KMS-11 (cell line): ENCODE results near the gene NPHP4.

Experiments
- H2AFZ ChIP-seq: fragments of 200-600 bp; sonication (generic); 2 replicates; pipeline ENCODE4 v1.6.1; 2016; ENCODE audit warnings: antibody characterized with exemption, mixed run types, low read depth
- H3K27ac ChIP-seq: fragments of 200-600 bp; sonication (generic); 2 replicates; pipeline ENCODE4 v1.6.1; 2016; ENCODE audit warnings: mild to moderate bottlenecking, mixed run types
- H3K27me3 ChIP-seq: fragments of 200-600 bp; sonication (generic); 2 replicates; pipeline ENCODE4 v1.6.1; 2017; ENCODE audit warnings: mild to moderate bottlenecking, low read depth, mixed run types, moderate library complexity; ENCODE audit not compliant: insufficient read depth
- H3K36me3 ChIP-seq: fragments of 200-600 bp; sonication (generic); 2 replicates; pipeline ENCODE4 v1.6.1; 2017; ENCODE audit warnings: mild to moderate bottlenecking, mixed run types; ENCODE audit not compliant: insufficient read depth
- H3K4me1 ChIP-seq: fragments of 200-600 bp; sonication (generic); 2 replicates; pipeline ENCODE4 v1.6.1; 2016; ENCODE audit warnings: mild to moderate bottlenecking, low read depth, mixed run types; ENCODE audit not compliant: poor library complexity, severe bottlenecking
- H3K4me2 ChIP-seq: fragments of 200-600 bp; sonication (generic); 2 replicates; pipeline ENCODE4 v1.7.0; 2016; ENCODE audit warnings: mild to moderate bottlenecking, mixed run types
- H3K4me3 ChIP-seq: fragments of 200-600 bp; sonication (generic); IDR thresholded peaks from 2 replicates; pipeline ENCODE4 v1.6.1; 2017; ENCODE audit warnings: low read depth, low read length, mixed read lengths; ENCODE audit not compliant: insufficient read depth
- H3K79me2 ChIP-seq: fragments of 200-600 bp; sonication (generic); 2 replicates; pipeline ENCODE4 v1.6.1; 2016; ENCODE audit warnings: low read depth, mixed run types; ENCODE audit not compliant: insufficient read depth
- H3K9ac ChIP-seq: fragments of 200-600 bp; sonication (generic); 2 replicates; pipeline ENCODE4 v1.6.1; 2016; ENCODE audit warnings: mild to moderate bottlenecking, mixed run types
- H4K20me1 ChIP-seq: fragments of 200-600 bp; sonication (generic); 2 replicates; pipeline ENCODE4 v1.6.1; 2016; ENCODE audit warnings: mild to moderate bottlenecking, mixed run types; ENCODE audit not compliant: insufficient read depth
- CTCF ChIP-seq: fragments of 200-600 bp; sonication (generic); conservative IDR thresholded peaks from 2 replicates; pipeline ENCODE4 v1.6.1; 2017; ENCODE audit warnings: low read depth, mild to moderate bottlenecking, antibody characterized with exemption, low read length, moderate library complexity, mixed read lengths

NPHP4 gene

DNA sequence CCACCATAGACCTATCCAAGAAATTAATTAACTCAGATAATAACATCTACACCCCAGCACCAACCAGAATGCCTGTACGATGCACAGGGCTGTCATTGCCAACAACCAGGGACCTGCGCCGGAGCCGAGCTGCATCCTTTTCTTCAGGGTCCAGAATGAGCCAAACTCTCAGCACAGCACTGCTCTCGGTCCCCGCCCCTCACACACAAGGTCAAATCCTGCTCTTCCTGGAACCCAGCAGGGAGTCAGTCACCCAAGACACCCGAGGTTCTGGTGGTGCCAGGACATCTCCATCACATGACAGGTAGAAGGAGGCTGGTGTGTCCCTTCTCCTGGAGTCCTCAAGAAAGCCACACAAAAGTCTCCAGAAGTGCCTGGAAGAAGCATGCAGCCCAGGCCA is 31.9 kb downstream of the NPHP4 start:
- no peak overlapping the region for H3K27ac ChIP-seq
- H4K20me1 ChIP-seq: no peaks in the 10 kb centered on the region
- no peaks in the 10 kb centered on the region for H3K27me3 ChIP-seq
- no peak overlapping the region for H2AFZ ChIP-seq
- H3K4me2 ChIP-seq: no peak overlapping the region
- no peak overlapping the region for H3K4me3 ChIP-seq
- no peaks in the 10 kb centered on the region for H3K4me1 ChIP-seq
- H3K36me3 ChIP-seq: peaks cover 6% of the 10 kb centered on the region; the same call in 1 of the 2 replicates
- no peak overlapping the region for H3K9ac ChIP-seq
- no peaks in the 10 kb centered on the region for H3K79me2 ChIP-seq
- TF ChIP-seq CTCF: no peak

DNA sequence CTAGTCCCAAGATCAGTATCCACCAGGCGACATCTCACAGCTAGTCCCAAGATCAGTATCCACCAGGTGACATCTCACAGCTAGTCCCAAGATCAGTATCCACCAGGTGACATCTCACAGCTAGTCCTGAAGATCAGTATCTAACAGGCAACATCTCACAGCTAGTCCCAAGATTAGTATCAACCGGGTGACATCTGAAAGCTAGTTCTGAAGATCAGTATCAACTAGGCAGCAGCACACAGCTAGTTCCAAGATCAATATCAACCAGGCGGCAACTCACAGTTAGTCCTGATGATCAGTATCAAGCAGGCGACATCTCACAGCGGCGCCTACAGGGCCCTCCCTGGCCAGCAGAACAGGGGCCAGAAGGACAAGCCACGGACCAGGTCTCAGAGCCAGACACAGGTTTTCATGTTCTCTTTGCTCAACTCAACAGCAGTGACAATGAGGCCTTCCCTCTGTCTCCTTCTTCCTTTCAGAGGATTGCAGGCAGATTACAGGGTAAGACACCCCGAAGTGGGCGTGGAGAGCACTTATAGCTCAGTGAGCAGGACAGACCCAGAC is 32.5 kb downstream of the NPHP4 start:
- Histone ChIP-seq H3K4me2 (no peak overlapping the region), H3K9ac (no peak overlapping the region), H3K36me3 (peaks cover 7% of the 10 kb centered on the region; the same call in 1 of the 2 replicates), H2AFZ (no peak overlapping the region), H4K20me1 (no peaks in the 10 kb centered on the region), H3K4me1 (no peaks in the 10 kb centered on the region), H3K4me3 (no peak overlapping the region), H3K27ac (no peak overlapping the region), H3K27me3 (no peaks in the 10 kb centered on the region), H3K79me2 (no peaks in the 10 kb centered on the region)
- no peak for TF ChIP-seq CTCF

GRCh38 chr1:5959087-5959486 is 33.1 kb downstream of the NPHP4 start:
- TF ChIP-seq CTCF: no peak
- Histone ChIP-seq H3K4me2 (no peak overlapping the region), H4K20me1 (no peaks in the 10 kb centered on the region), H3K36me3 (peaks cover 7% of the 10 kb centered on the region; the same call in 1 of the 2 replicates), H3K27me3 (no peaks in the 10 kb centered on the region), H3K9ac (no peak overlapping the region), H2AFZ (no peak overlapping the region), H3K79me2 (no peaks in the 10 kb centered on the region), H3K27ac (no peak overlapping the region), H3K4me1 (no peaks in the 10 kb centered on the region), H3K4me3 (no peak overlapping the region)

DNA sequence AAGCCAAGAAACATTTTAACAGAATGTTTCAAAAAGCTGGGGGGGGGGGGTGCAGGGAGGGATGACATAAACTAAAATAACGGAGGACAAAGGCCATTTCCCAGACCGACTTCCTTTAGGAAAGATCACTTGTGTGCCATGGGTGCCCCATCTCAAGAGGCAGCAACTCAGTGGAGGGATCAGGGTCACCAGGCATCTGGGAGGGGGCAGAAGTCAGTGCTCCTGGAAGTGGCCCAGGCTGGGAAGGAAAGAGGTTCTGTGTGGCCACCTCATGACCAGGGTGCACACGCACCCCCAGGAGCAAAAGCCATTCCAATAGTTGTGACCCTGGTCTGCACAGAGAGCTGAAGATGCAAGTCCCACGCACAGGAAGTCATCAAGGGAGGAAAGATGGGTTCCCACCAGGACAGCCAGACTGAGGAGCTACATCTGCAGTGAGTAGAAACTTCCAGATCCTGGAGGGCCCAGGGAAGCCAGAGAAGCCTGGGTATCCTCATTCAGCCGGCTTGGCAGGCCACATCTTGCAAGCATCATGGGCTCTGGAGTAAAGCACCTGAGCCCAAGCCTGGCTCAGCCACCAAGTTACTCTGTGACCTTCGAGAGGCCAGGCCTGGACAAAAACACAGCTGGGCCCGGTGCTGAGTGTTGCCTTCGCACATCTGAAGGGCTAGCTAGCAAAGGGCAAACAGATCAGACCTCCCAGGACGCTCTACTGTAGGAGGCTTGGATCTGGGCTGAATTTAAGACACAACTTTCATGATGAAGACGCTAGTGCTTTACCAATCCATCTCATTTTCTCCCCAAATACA is 36.0 kb downstream of the NPHP4 start:
- no peak for TF ChIP-seq CTCF
- no peaks in the 10 kb centered on the region for H3K79me2 ChIP-seq
- H3K27me3 ChIP-seq: no peaks in the 10 kb centered on the region
- no peak overlapping the region for H3K9ac ChIP-seq
- no peak overlapping the region for H3K4me2 ChIP-seq
- no peak overlapping the region for H3K4me3 ChIP-seq
- no peaks in the 10 kb centered on the region for H4K20me1 ChIP-seq
- no peaks in the 10 kb centered on the region for H3K4me1 ChIP-seq
- no peak overlapping the region for H3K27ac ChIP-seq
- no peak overlapping the region for H2AFZ ChIP-seq
- peaks cover 7% of the 10 kb centered on the region; the same call in 1 of the 2 replicates for H3K36me3 ChIP-seq
